DLD1 (cell line): ENCODE data around the gene SLC28A1.
"Not testable (repeated sequence)": the region's sequence is repeated elsewhere in the genome, so short reads cannot be mapped to it uniquely, and the experiment has no call there.

Experiments
- in situ Hi-C: cut with HindIII; loops from 2 replicates; pipeline ENCODE4 v1.10.0; 2017; ENCODE audit warnings: low sequenced_read_pairs

The SLC28A1 gene, protein sequence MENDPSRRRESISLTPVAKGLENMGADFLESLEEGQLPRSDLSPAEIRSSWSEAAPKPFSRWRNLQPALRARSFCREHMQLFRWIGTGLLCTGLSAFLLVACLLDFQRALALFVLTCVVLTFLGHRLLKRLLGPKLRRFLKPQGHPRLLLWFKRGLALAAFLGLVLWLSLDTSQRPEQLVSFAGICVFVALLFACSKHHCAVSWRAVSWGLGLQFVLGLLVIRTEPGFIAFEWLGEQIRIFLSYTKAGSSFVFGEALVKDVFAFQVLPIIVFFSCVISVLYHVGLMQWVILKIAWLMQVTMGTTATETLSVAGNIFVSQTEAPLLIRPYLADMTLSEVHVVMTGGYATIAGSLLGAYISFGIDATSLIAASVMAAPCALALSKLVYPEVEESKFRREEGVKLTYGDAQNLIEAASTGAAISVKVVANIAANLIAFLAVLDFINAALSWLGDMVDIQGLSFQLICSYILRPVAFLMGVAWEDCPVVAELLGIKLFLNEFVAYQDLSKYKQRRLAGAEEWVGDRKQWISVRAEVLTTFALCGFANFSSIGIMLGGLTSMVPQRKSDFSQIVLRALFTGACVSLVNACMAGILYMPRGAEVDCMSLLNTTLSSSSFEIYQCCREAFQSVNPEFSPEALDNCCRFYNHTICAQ

DNA sequence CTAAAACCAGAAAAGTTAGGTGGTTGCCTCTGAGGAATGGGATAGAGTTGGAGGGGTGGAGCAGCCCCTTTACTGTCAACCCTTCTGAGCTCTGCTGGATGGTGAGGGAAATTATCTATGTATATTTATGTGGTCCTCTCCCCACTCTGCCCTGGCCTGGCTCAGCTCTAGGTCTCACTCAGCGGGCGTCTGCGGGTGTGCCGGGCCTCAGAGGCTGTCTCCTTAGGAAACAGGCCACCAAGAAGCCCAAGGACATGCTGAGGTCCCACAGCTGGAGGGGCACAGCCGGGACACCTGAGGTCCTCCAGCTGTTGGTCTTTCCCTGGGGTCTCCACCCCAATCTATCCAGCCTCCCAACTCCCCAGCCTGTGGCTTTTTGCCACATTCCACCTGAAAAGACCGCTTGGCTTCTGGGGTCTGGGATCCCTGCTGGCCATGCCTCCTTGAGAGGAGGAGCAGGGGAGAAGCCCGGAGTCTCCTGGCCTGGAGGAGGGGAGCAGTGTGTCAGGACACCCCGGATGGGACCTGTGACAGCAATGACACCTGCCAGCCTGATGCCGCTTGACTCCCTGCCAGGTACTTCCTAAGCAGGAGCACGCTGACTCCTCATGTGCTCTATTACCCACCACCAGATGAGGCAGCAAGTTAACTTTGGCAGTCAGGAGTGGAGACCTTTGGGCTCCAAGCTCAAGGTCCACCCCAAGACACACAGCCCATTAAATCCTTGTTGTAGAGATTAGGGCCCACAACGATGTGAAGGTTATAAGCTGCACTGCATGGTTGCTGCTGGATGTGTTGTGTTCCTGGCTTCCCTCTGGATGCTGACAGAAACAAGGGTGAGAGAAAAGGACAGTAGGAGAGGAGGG, at the start of gene SLC28A1:
Gene SLC28A1 (plus strand): TSS at position 747 of the 866 bp plus-strand sequence. CDS start 3,099 bp downstream, outside the sequence.
- in situ Hi-C loops, result no loop called here

- in situ Hi-C loops, result loop anchor here (5.0 to 10.0 kb wide), 3 partner anchors 57 to 210 kb away; no protein-coding TSS in a partner anchor
These were observed 49.5 kb upstream of the SLC28A1 start for GRCh38 chr15:84834969-84835368.

- in situ Hi-C loops, result loop anchor here (5.0 to 10.0 kb wide), 3 partner anchors 57 to 209 kb away; no protein-coding TSS in a partner anchor
These were observed 48.7 kb upstream of the SLC28A1 start for GRCh38 chr15:84835661-84836337.

DNA sequence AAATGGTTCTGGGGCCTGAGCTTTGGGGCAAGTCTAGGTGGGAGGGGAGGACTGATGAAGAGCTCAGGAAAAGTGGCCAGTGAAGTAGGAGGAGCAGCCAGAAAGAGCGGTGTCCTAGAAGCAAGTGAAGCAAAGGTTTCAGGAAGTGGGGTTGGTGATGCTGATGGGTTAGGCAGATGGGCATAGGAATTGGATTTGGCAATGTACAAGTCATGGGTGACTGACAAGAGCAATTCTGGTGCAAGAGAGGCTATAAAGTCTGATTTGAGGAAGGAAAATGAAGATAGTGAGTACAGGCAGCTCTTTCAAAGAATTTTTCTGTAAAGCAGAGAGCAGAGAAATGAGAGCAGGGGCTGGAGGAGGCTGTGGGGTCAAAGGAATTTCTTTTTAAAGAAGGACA, 47.6 kb upstream of the SLC28A1 start:
- in situ Hi-C loops, result loop anchor here (5.0 to 10.0 kb wide), 3 partner anchors 55 to 208 kb away; no protein-coding TSS in a partner anchor

DNA sequence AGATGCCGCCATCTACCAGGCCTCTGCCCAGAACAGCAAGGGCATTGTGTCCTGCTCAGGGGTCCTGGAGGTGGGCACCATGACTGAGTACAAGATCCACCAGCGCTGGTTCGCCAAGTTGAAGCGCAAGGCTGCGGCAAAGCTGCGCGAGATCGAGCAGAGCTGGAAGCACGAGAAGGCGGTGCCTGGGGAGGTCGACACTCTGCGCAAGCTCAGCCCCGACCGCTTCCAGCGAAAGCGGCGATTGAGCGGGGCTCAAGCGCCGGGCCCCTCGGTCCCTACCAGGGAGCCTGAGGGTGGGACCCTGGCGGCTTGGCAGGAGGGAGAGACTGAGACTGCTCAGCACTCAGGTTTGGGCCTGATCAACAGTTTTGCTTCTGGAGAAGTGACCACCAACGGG, 44.7 kb upstream of the SLC28A1 start:
- in situ Hi-C loops, result loop anchor here (5.0 to 10.0 kb wide), 3 partner anchors 53 to 205 kb away; no protein-coding TSS in a partner anchor

GRCh38 chr15:84840255-84840654, 44.2 kb upstream of the SLC28A1 start:
- in situ Hi-C loops, result no loop called here

- in situ Hi-C loops, result no loop called here
These were observed 43.6 kb upstream of the SLC28A1 start for GRCh38 chr15:84840741-84841429.

- in situ Hi-C loops, result no loop called here
These were observed 41.7 kb upstream of the SLC28A1 start for GRCh38 chr15:84842781-84843180.

GRCh38 chr15:84844964-84845363, 39.5 kb upstream of the SLC28A1 start:
- in situ Hi-C loops, result no loop called here

- in situ Hi-C loops, result not testable (repeated sequence)
These were observed 38.8 kb upstream of the SLC28A1 start for GRCh38 chr15:84845631-84846030.

GRCh38 chr15:84846269-84846668, 38.2 kb upstream of the SLC28A1 start:
- in situ Hi-C loops, result no loop called here

DNA sequence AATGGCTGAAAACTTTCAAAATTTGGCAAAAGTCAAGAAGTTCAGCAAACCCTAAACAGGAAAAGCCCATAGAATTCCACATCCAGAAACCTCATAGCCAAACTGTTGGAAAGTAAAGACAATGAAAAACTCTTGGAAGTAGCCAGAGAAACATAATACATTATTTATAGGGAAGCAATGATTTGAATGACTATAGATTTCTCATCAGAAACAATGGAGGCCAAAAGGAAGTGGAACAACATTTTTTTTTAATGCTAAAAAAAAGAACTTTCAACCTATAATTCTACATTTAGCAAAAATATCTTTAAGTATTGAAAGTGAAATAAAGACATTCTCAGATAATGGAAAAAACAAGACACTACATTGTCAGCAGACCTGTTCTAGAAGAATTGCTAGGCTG, 37.1 kb upstream of the SLC28A1 start:
- in situ Hi-C loops, result no loop called here

DNA sequence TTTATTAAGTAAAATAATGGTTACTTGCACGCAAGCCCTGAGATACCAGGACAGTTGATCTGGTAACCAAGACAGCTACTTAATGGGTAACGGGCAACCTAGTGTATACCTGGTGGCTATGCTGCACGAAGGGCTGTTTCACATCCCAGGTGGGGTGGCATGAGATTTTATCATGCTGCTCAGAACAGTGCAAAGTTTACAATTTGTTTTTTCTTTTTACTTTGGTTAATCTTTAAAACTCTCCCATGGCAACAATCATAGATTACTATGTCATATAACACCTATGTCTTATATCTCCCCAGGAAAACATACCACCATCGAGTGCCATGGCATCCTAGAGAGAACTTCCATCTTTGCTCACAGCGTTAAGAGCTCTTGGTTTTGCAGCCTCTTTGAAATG, 32.2 kb upstream of the SLC28A1 start:
- in situ Hi-C loops, result no loop called here

- in situ Hi-C loops, result no loop called here
These were observed 29.3 kb upstream of the SLC28A1 start for GRCh38 chr15:84855136-84855535.

GRCh38 chr15:84855765-84856164, 28.7 kb upstream of the SLC28A1 start:
- in situ Hi-C loops, result no loop called here

DNA sequence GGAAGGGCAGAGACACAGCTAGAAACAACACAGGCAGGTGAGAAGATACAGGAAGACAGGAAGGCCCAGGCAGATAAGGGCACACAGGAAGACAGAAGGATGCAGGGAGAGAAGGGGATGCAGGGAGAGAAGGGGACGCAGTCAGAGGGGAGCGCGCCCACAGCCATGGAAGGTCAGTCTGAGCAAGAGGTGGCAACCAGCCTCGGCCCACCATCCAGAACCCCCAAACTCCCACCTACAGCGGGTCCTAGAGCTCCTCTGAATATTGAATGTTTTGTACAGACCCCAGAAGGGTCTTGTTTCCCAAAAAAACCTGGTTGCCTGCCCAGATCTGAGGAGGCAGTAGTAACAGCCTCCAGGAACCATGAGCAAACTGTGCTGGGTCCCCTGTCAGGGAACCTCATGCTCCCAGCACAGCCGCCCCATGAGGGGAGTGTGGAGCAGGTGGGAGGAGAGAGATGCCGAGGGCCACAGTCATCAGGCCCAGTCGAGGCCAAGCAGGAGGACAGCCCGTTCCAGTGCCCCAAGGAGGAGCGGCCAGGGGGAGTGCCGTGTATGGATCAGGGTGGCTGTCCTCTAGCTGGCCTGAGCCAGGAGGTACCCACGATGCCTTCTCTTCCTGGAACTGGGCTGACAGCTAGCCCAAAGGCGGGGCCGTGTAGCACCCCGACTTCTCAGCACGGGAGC, 27.6 kb upstream of the SLC28A1 start:
- in situ Hi-C loops, result no loop called here

DNA sequence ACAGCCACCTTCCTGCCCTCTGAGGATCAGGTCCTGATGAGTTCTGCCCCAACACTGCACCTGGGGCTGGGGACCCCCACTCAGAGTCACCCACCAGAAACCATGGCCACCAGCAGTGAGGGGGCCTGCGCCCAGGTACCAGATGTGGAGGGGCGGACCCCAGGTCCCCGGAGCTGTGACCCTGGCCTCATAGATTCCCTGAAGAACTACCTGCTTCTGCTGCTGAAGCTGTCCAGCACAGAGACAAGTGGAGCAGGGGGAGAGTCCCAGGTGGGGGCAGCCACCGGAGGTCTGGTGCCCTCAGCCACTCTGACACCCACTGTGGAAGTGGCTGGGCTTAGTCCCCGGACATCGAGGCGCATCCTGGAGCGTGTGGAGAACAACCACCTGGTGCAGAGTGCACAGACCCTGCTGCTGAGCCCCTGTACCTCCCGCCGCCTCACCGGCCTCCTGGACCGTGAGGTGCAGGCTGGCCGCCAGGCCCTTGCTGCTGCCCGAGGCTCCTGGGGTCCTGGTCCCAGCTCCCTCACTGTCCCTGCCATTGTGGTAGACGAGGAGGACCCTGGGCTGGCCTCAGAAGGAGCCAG, 27.0 kb upstream of the SLC28A1 start:
- in situ Hi-C loops, result no loop called here

DNA sequence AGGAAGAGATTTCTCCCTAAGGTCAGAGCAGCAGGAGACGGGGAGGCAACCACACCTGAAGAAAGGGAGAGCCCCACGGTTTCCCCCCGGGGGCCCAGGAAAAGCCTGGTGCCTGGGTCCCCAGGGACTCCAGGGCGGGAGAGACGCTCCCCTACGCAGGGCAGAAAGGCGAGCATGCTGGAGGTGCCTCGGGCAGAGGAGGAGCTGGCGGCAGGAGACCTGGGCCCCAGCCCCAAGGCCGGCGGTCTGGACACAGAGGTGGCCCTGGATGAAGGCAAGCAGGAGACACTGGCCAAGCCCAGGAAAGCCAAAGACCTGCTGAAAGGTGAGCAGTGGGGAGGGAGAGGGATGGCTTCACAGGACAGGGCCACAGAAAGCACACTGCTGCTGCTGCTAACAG, 26.2 kb upstream of the SLC28A1 start:
- in situ Hi-C loops, result no loop called here

DNA sequence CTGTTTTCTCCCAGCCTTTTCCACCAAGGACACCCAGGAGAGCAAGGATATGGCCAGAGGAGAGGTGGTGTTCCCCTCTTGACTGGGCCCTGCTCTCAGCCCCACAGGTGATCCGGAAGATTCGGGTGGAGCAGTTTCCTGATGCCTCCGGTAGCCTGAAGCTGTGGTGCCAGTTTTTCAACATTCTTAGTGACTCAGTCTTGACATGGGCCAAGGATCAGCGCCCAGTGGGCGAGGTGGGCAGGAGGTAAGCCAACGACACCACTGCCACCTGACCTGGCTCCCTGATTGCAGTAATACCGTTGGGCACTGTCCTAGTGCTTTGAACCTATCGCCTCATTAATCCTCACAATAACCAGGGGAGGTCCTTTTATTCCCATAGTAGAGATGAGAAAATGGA, 25.3 kb upstream of the SLC28A1 start:
- in situ Hi-C loops, result no loop called here
